HG03280 (cell line): ENCODE measurements around the gene FBXO48.
A peak's percentile ranks its signal among the peaks of the same experiment; 100 is the strongest.
"Not testable (repeated sequence)": the region's sequence is repeated elsewhere in the genome, so short reads cannot be mapped to it uniquely, and the experiment has no call there.

Experiments
- ATAC-seq: cut with Tn5 transposase; IDR thresholded peaks from one replicate; pipeline ENCODE4 v1.9.1; 2021; ENCODE audit warnings: mild to moderate bottlenecking, moderate library complexity; ENCODE audit not compliant: unreplicated experiment

The FBXO48 gene

DNA sequence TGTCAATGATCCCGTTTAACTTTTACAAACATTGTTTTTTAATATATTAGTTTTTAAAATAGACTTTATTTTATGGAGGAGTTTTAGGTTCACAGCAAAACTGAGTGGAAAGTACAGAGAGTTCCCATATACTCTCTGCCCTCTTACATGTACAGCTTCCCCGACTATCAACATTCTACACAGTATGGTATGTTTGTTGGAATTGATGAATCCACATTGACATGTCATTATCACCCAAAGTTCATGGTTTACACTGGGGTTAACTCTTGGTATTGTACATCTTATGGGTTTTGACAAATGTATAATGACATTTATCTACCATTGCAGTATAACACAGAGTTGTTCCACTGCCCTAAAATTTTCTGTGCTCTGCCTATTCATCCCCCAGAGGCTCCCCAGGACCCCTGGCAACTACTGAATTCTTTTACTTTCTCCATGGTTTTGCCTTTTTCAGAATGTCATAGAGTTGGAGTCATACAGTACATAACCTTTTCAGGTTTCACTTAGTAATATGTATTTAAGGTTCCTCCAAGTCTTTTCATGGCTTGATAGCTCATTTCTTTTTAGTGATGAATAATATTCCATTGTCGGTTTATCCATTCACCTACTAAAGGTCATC lies 5.8 kb upstream of the FBXO48 start:
- ATAC-seq: no peak

DNA sequence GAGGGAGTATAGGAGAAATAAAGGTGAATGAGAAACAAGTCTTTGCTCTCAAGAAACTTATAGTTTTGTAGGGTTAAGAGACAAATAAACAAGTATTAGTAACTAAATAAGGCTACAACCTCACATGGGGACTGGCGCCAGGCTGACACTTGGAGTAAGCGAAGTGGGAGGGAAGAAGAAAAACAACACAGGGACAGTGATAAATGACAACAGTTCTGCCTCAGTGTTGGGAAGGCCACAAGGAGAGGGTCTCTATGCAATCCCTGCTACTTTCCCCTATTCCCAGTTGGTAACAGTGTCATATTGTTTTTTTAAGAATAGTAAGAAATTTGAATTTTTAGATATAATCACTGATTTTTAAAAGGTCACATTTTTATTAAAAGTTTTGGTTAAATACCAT lies 4.3 kb upstream of the FBXO48 start:
- no peak for ATAC-seq

DNA sequence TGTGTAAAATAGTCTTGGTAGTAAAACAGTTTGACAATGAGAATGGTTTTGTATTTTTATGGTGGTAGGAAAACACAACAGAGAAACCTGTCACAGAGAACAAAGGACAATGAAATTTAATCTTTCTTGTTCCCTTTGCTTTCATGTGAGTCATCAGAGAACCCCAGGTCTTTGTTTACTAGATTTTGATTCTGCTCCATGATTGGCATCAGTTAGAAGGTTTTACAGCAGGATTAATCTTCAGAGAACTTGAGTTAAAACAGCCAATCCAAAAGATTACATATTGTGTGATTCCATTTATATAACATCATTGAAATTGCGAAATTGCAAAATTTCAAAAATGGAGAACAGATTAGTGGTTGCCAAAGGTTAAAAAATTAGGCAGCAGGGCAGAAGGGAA lies 2.8 kb upstream of the FBXO48 start:
- no peak for ATAC-seq

DNA sequence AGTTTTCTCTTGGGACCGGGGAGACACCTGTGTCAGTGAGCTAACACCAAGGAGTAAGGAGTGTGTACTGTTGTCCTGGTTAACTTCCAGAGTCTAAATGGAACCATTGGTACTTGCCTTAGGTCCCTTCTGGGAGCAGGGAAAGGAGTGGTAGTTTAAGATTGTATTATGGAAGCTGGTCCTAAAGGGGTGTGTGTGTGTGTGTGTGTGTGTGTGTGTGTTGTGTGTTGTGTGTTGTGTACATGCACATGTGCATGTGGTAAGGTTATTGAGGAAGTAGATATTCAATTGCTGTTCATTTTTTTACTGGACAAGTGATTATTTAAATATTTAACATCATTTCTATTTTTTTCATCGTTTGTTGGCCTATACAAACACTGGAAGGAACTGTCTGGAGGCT lies 1.7 kb upstream of the FBXO48 start:
- no peak for ATAC-seq

DNA sequence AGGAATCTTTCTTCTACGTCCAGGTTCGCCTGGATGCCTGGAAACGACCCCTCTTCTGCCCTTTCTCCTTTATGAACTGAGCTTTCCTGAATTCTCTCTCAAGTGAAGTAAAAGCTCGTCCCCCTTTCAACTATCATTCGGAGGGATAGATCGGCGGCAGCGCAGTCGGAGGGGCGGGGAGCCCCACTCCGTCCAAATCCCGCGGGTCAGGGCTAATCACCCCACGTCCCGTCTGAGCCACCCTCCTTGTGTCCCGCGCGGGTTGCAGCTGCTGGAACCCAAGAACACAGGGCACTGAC lies 367 bp downstream of the FBXO48 start:
- ATAC-seq: no peak

DNA sequence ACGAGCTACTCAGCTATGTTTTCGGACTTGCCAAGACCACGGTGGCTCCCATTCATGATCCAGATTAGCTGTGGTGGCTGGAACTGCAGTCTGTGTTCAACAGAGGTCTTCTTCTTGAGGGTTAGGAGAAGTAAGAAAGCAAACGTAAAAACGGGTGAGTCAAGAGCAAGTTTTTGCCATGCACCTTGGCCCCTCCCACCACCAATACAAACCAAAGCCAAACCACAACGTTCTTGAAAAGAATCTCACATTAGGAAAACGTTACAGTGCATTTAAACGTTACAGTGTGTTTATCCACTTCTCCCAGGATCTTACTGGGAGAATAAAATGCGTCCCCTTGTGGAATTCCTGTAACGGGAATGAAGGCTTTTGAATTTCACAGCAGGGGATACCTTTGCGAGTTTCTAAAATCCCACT lies 725 bp downstream of the FBXO48 start:
- no peak for ATAC-seq

DNA sequence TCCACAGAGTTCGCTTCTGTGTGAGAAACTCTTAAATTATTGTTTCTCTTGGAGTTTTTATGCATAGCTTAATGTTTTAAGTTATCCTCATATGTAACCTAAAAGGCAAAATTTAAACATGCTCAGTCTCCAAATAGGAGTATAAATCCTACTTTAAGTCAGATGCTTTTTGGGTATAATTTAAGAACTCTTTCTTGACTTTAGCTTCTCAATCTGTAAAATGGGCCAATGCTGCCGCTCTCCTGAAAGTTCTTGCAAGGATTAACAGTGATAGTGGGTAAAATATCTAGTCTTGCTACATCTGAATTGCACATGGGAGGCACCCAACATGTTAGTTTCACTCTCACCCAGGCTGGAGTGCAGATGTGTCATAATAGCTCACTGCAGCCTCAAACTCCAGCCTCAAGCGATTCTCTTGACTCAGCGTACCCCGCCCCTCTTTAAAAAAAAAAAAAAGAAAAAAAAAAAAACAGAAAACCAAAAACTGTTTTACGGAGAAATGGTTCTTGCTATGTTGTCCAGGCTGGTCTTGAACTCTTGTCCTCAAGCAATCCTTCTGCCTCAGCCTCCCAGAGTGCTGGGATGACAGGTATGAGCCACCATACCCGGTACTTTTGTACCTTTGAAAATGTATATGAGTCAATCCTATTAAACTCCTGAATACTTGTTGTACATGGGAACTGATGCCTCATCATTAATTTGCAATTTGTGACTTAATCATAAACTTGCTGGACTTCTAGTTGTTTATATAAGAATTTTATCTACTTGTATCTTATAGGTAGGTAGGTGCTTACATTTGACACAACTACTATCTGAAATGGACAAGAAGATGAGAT lies 1.8 kb downstream of the FBXO48 start:
- no peak for ATAC-seq

DNA sequence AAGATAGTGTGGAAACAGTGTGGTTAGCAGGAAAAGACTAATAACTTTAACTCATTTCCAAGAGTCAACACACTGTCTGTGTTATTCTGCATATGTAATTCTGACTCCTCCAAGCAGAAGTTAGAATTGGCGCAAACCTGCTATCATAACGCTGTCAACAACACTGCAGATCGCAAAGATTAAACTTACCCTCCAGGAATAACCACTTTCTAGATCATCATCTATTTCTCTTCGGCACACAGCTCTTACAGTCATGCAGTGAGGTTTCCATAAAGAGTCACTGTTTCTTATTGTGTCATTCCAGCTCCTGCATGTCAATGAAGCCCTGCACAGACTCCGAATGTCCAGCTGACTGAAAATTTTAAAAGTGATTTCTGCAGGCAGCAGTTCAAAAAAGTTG lies 2.4 kb downstream of the FBXO48 start:
- ATAC-seq: no peak

DNA sequence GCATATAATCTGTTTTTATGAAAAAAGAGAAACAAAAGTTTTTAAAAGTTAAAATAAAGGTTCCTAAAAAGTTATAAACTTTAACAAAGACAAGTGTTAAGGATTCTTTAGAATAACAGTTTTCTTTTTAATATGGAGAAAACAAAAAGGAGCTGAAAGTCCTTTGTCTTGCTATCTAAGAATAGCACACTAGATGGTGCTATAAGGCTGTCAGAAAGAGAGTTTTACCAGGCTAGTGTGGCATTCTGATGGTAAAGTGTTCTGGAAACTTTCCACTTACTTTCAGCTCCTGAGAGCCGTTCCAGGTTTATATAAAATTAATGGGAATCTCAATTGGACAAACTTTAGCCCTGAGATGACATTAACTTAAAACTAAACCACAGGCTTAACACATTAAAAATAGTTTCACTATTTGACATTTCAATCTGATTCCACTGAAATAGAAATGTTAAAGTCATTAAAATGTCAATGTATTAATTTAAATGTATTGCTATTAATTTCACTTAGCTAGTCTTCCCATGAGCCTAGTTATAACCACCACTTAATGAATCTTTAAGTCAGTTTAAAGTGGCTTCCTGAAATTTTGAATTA lies 3.7 kb downstream of the FBXO48 start:
- ATAC-seq: no peak

DNA sequence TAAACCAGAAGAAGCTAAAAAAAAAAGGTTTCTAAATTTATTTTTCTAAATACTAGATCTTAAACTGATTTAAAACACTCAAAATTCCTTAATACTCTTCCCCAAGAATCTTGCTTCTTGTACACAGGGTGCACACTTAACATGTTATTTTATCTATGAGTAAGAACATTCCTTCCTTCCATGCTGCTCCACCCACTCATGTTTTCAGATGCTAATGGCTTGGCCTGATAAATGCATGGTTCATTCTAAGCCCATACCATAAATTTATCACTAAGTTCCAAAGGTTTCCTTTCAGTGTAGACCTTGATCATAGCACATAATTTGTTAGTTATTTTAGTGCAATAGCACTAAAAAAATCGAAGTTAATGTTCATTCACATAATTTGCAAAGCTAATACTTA lies 8.1 kb downstream of the FBXO48 start:
- ATAC-seq: no peak

DNA sequence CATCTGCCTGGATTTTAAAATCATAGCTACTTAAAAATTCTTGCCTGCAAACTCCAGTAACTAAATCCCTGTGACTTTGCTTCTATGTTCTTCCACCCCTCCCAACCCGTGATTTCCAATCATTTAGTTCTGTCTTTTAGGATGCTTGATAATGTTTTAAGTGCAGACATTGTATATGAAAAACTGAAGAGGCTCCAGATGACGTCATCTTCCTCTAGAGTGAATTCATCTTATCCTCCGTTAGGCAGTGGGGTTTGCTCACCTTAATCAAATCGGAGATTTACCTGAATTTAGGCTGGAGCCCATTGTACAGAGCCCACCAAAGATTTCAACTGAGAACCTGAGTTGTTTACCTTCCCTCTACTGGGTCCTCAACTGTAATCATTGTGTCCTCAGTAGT lies 10.9 kb downstream of the FBXO48 start:
- no peak for ATAC-seq

DNA sequence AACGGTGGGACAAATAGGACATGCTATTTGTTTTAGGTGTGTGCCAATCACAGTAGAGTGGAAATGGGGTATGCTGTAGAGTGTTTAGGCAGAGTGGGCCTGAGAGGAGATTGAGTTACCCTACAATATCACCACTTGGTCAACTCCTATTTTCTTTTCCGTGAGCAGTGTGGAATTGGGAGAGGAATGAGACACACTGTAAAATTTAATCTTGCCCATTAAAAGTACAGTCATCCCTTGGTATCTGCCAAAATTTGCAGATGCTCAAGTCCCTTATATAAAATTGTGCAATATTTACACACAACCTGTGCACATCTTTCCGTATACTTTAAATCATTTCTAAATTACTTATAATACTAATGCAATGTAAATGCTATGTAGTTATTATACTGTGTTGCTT lies 12.4 kb downstream of the FBXO48 start:
- ATAC-seq: no peak

DNA sequence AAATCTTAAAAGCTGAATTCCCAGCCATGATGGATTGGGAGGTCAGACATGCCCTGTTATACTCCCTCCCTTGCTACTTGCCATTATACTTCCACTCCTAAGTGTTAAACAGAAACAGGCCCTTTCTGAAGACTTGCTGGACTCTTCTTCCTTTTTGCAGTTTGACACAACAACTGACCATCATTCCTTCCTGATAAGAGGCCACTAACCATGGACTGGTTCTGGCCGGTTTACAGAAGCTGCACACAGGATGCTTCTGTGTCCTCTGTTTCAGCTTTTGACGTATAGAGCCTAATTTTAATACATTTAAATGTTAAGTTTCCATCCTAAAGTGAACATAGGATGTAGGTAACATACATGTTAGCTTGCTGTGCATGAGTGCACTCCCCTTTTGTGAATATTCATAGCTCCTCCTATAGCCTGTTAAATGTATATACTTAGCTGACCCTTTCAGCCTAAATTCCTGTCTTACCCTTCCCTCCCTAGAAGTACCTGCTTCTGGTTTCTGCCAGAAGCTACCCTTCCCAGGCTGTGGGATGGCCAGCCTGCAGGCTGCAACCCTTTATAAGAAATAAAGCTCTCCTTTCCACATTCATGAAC lies 13.2 kb downstream of the FBXO48 start:
- ATAC-seq: no peak

DNA sequence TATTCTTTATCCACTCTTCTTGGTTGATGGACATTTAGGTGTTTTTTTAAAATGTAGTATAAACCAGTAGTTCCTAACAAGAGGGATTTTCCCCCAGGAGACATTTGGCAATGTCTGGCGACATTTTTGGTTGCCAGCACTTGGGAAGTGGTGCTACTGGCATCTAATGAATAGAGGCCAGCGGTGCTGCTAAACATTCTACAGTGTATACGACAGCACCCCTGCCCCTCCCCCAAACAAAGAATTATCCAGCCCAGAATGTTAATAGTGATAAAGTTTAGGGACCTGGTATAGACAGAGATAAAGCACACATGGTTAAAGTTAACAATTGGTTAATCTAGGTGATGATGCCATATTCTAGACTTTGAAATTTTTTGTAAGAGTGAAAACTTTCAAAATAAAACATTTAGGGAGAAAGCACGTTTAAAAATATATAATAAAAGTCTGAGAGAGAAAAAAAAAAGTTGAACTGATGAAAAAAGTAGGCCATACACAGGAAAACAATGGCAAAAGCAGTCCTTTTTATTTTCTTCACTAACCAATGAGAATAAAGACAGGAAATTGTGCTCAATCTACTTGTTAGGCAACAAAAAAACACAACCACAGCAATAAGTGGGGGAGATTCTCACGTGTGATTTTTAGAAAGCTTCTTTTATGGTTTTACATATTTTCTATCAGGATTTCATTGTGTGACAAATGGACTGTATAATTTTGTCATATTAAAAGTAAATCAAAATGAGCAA lies 14.8 kb downstream of the FBXO48 start:
- no peak for ATAC-seq

DNA sequence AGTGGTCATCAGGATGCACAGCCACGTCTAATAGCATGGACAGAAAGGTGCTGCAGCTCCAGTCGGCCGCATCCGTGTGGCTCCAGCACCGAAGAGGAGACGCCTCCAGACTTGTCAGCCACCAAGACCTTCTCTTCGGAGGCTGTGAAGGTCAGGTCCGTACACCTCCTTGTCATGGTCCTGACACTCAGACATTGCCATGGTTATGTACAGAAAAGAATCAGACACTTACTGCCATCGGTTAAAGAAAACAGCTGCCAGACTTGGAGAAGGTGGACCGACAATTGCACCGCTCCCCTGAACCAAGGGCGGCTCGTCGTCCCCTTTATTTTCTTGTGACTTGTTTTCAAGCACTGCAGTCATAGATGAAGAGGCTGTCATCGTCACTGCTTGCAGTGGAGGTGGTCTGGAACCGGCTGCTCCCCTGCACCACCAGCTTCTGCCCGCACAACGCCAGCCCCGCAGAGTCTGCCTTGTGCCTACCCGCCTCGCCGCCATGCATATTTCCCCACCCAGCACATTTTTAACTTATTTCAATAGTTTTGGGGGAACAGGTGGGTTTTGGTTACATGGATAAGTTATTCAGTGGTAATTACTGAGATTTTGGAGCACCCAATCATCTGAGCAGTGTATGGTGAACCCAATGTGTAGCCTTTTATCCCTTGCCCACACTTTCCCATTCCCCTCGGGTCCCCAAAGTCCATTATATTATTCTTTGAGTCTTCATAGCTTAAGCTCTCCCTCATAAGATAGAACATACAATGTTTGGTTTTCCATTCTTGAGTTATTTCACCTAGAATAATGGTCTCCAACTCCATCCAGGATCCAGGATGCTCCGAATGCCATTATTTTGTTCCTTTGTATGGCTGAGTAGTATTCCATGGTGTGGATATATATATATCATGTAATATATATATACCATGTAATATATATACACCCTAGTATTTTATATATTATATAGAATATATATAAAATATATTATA lies 18.1 kb downstream of the FBXO48 start:
- no peak for ATAC-seq

DNA sequence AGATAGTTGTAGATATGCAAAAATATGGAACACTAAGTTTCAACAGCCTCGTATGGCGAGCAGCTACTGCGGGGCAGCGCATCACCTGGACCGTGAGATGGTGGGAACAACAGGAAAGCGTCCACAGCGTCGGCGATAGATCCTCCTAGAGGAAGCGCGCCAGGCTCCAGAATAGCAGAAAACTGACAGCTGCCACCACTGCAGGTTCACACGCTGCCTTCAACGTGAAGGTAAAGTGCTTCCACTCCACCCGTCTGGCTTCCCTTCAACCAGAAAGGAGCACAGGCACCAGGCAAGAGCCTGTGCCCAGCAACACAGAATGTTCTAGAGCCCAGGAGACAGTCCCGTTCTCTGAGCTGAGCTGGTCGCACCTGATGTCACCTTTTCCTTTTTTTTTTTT lies 20.0 kb downstream of the FBXO48 start:
- ATAC-seq: no peak

DNA sequence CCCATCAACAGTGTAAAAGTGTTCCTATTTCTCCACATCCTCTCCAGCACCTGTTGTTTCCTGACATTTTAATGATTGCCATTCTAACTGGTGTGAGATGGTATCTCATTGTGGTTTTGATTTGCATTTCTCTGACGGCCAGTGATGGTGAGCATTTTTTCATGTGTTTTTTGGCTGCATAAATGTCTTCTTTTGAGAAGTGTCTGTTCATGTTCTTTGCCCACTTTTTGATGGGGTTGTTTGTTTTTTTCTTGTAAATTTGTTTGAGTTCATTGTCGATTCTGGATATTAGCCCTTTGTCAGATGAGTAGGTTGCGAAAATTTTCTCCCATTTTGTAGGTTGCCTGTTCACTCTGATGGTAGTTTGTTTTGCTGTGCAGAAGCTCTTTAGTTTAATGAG lies 20.7 kb downstream of the FBXO48 start:
- ATAC-seq: not testable (repeated sequence)

DNA sequence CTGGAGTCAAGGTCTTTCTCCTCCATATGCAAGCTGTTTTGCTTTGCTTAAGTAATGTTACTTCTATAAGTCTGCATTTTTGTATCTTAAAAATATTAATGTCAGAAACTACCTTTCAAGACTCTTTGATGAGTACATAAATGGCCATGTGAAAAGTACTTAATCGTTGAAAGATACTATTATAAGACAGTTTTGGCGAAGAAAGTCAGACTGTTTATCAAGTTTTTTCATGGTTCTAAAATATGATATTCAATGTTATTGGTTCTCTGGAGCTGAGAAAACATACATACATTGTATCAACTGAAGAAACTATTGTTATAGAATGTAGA lies 25.1 kb downstream of the FBXO48 start:
- ATAC-seq: no peak

DNA sequence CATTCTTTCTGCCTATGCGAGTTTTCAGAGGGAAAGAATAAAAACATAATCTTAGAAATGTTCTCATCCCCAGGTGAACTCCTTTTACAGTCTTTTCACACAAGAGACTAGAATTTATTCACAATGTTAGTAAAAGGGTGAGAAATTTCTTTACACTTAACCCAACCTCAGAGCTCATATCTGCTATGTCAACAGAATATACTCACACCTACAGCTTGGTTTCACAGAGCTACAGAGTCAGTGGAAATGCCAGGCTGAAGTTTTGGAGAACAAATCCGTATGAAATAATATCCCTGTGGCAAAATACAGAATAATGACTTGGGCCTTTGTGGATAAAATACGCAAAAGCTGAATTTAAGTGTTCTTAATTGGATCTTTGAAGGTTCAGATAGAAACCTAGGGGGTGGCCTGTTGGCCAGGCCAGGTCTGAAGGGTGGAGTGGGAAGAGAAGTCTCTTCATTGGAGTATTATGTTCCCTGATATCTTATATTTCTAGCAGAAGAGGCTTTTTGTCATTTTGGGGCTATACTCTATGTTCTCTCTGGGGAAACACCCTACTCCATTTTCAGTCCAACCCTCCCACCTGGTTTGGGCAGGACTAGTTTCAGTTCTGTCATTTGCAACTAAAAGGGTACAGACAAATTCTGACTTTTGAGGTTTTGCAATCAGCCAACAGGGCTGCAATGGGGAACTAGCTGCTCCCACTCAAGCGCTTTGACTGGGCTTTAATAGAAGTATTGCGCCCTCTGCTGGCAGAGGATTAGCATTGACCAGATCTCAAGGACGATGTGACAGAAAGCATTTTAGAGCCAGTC lies 25.7 kb downstream of the FBXO48 start:
- ATAC-seq: peak; percentile 99
